HepG2 (cell line): Measurements from ENCODE around the gene CCDC17. TPM values are rescaled to one million over a fixed set of nuclear protein-coding genes. Genes with fewer than 3 reads are reported as not detected.

Experiments used
- BCL3 ChIP-seq: sonication (generic); formaldehyde crosslinking; IDR thresholded peaks from 2 replicates; pipeline ENCODE4 v1.5.1; 2020; ENCODE audit warnings: mild to moderate bottlenecking, missing genetic modification reagents, moderate library complexity
- CTCF ChIP-seq: sonication (generic); formaldehyde crosslinking; IDR thresholded peaks from 2 replicates; pipeline ENCODE4 v1.5.0; 2020; ENCODE audit warnings: mild to moderate bottlenecking, missing genetic modification reagents, moderate library complexity
- EEA1 ChIP-seq: sonication (generic); formaldehyde crosslinking; IDR thresholded peaks from 2 replicates; pipeline ENCODE4 v1.5.1; 2020; ENCODE audit warnings: mild to moderate bottlenecking, missing genetic modification reagents, borderline replicate concordance
- ETS1 ChIP-seq: sonication (generic); formaldehyde crosslinking; IDR thresholded peaks from 2 replicates; pipeline ENCODE4 v1.4.0; 2020; ENCODE audit warnings: missing genetic modification reagents
- KLF15 ChIP-seq: sonication (generic); formaldehyde crosslinking; IDR thresholded peaks from 2 replicates; pipeline ENCODE4 v1.8.1; 2023; ENCODE audit warnings: borderline replicate concordance, mild to moderate bottlenecking, inconsistent platforms, missing genetic modification reagents, mixed read lengths
- LRRFIP1 ChIP-seq: sonication (generic); formaldehyde crosslinking; conservative IDR thresholded peaks from 2 replicates; pipeline ENCODE4 v1.4.0; 2020; ENCODE audit warnings: missing genetic modification reagents
- MAF1 ChIP-seq: sonication (generic); formaldehyde crosslinking; IDR thresholded peaks from 2 replicates; pipeline ENCODE4 v1.5.0; 2020; ENCODE audit warnings: missing genetic modification reagents, borderline replicate concordance
- PRDM4 ChIP-seq: sonication (generic); formaldehyde crosslinking; IDR thresholded peaks from 2 replicates; pipeline ENCODE4 v1.9.0; 2021; ENCODE audit warnings: missing genetic modification reagents, borderline replicate concordance
- RFX5 ChIP-seq: IDR thresholded peaks from 2 replicates; pipeline ENCODE4 v1.6.1; 2011; ENCODE audit warnings: low read depth, low read length, improper control_type of control experiment
- ZBTB10 ChIP-seq: sonication (generic); formaldehyde crosslinking; IDR thresholded peaks from 2 replicates; pipeline ENCODE4 v1.4.0; 2020; ENCODE audit warnings: missing genetic modification reagents, borderline replicate concordance
- ZNF362 ChIP-seq: sonication (generic); formaldehyde crosslinking; IDR thresholded peaks from 2 replicates; pipeline ENCODE4 v1.4.0; 2020; ENCODE audit warnings: missing genetic modification reagents, mild to moderate bottlenecking, borderline replicate concordance
- ZNF768 ChIP-seq: sonication (generic); formaldehyde crosslinking; IDR thresholded peaks from 2 replicates; pipeline ENCODE4 v1.4.0; 2020; ENCODE audit warnings: missing genetic modification reagents
- ZNF781 ChIP-seq: sonication (generic); formaldehyde crosslinking; IDR thresholded peaks from 2 replicates; pipeline ENCODE4 v1.5.1; 2020; ENCODE audit warnings: borderline replicate concordance, mild to moderate bottlenecking, missing genetic modification reagents; ENCODE audit errors: not compliant biosample characterization
- polyA plus RNA-seq, 8 experiments: library from polyadenylated mRNA; depleted of rRNA in 3 of 8; stranded (reverse) in 7 of 8; unstranded in 1 of 8; fragments of >200 nt; fragmentation: Illumina TruSeq in 4 of 8; extraction: Trizol in 4 of 8; gene quantifications; 2 replicates each; pipeline versions ENCODE4 v1.2.1 to v1.2.3, GENCODE V29; 2011 to 2016; ENCODE audit warnings: low read depth in 4 of 8, missing spikeins in 1 of 8, mixed read lengths in 1 of 8; ENCODE audit not compliant: insufficient read depth in 1 of 8
- total RNA-seq, 5 experiments: library from RNA; depleted of rRNA; stranded (reverse); fragments of >200 nt; fragmentation: Illumina TruSeq; extraction: Trizol; gene quantifications; 2 replicates each; pipeline ENCODE4 v1.2.3, GENCODE V29; 2016; ENCODE audit warnings: low read depth in 1 of 5

CCDC17 gene
- total and polyA plus RNA-seq, 2 of the 13 experiments (the other 11 are each of a cell fraction or from before 2014, with no cell fraction given) = 1.5 to 3.3 TPM

- TF ChIP-seq CTCF = peak; percentile 63
- TF ChIP-seq ZNF768 (CRISPR knock-in tag) = 0 out of 2 replicates have a peak, but pooled peaks have one; percentile 20
- no peak for TF ChIP-seq LRRFIP1 (CRISPR knock-in tag)
- no peak for TF ChIP-seq EEA1 (CRISPR knock-in tag)
- TF ChIP-seq MAF1 = peak; percentile 74; the same call in 1 of the 2 replicates
- TF ChIP-seq ETS1 (CRISPR knock-in tag) = peak; percentile 71; the same call in 1 of the 2 replicates
- peak; percentile 87 for TF ChIP-seq ZNF362 (CRISPR knock-in tag)
- no peak for TF ChIP-seq KLF15 (CRISPR knock-in tag)
- TF ChIP-seq PRDM4 (CRISPR knock-in tag) = no peak
- TF ChIP-seq ZBTB10 (CRISPR knock-in tag) = 0 out of 2 replicates have a peak, but pooled peaks have one; percentile 58
- no peak for TF ChIP-seq ZNF781 (CRISPR knock-in tag)
- TF ChIP-seq RFX5 = 0 out of 2 replicates have a peak, but pooled peaks have one; percentile 68
- no peak for TF ChIP-seq BCL3
Measured at GRCh38 chr1:45584351-45585109, 39.3 kb downstream of the CCDC17 start (continued).
